Measurements from ENCODE around the gene CASP7.

CASP7 gene

GRCh38 chr10:113754768-113755167 is 75.1 kb downstream of the CASP7 start:
- no peaks in the 10 kb centered on the region for H3K9me3 ChIP-seq (ENCODE audit: insufficient read depth, low read length)
- H3K27me3 ChIP-seq (ENCODE audit: low read length), result no peaks in the 10 kb centered on the region
- H3K27ac ChIP-seq (ENCODE audit: low read depth, low read length), result no peak overlapping the region
- H3K79me2 ChIP-seq (ENCODE audit: insufficient read depth, low read length), result no peaks in the 10 kb centered on the region
- H3F3A ChIP-seq (ENCODE audit: insufficient read depth), result no peaks in the 10 kb centered on the region
- H3K4me3 ChIP-seq (ENCODE audit: insufficient read depth, low read length, poor library complexity, severe bottlenecking), result no peak overlapping the region
- no peak overlapping the region for H3K4me2 ChIP-seq (ENCODE audit: low read depth, low read length, poor library complexity, severe bottlenecking)
- H3K36me3 ChIP-seq (ENCODE audit: low read length), result no peaks in the 10 kb centered on the region
- no peak for TF ChIP-seq EZH2phosphoT487 (conservative IDR thresholded peaks at IDR 0.05; ENCODE audit: low read length)
- TF ChIP-seq, protein P1, sequence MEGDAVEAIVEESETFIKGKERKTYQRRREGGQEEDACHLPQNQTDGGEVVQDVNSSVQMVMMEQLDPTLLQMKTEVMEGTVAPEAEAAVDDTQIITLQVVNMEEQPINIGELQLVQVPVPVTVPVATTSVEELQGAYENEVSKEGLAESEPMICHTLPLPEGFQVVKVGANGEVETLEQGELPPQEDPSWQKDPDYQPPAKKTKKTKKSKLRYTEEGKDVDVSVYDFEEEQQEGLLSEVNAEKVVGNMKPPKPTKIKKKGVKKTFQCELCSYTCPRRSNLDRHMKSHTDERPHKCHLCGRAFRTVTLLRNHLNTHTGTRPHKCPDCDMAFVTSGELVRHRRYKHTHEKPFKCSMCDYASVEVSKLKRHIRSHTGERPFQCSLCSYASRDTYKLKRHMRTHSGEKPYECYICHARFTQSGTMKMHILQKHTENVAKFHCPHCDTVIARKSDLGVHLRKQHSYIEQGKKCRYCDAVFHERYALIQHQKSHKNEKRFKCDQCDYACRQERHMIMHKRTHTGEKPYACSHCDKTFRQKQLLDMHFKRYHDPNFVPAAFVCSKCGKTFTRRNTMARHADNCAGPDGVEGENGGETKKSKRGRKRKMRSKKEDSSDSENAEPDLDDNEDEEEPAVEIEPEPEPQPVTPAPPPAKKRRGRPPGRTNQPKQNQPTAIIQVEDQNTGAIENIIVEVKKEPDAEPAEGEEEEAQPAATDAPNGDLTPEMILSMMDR (IDR thresholded peaks at IDR 0.05; ENCODE audit: insufficient read depth, low read length, poor library complexity, severe bottlenecking), result no peak
- no peaks in the 10 kb centered on the region for H4K20me1 ChIP-seq (ENCODE audit: low read depth, low read length)
- H3K9ac ChIP-seq (ENCODE audit: low read length), result no peak overlapping the region
- H2AFZ ChIP-seq (ENCODE audit: low read depth, low read length, severe bottlenecking), result no peak overlapping the region
- H3K9me2 ChIP-seq (replicated peaks; ENCODE audit: insufficient read depth, low read length), result no peaks in the 10 kb centered on the region

DNA sequence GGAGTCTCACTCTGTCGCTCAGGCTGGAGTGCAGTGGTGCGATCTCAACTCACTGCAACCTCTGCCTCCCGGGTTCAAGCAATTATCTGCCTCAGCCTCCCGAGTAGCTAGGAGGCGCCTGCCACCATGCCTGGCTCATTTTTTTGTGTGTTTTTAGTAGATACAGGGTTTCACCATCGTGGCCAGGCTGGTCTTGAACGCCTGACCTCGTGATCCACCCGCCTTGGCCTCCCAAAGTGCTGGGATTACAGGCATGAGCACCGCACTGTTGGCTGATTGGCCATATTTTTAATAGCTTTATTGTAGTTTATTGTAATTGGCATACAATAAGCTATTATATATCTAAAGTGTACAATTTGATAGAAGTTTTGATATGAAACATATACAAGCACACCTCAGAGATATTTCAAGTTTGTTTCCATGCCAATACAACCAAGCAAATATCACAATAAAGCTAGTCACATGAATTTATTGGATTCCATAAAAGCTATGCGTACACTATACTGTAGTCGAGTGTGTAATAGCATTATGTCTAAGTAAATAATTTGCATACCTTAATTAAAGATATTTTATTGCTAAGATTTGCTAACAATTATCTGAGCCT is 77.3 kb downstream of the CASP7 start:
- Histone ChIP-seq H2AFZ (ENCODE audit: low read depth, low read length, severe bottlenecking) (no peak overlapping the region), H3K4me2 (ENCODE audit: low read depth, low read length, poor library complexity, severe bottlenecking) (no peak overlapping the region), H3K9me2 (replicated peaks; ENCODE audit: insufficient read depth, low read length) (no peaks in the 10 kb centered on the region), H3K79me2 (ENCODE audit: insufficient read depth, low read length) (no peaks in the 10 kb centered on the region), H3F3A (ENCODE audit: insufficient read depth) (no peaks in the 10 kb centered on the region), H3K36me3 (ENCODE audit: low read length) (no peaks in the 10 kb centered on the region), H3K27ac (ENCODE audit: low read depth, low read length) (no peak overlapping the region), H4K20me1 (ENCODE audit: low read depth, low read length) (no peaks in the 10 kb centered on the region), H3K9me3 (ENCODE audit: insufficient read depth, low read length) (no peaks in the 10 kb centered on the region), H3K27me3 (ENCODE audit: low read length) (no peaks in the 10 kb centered on the region), H3K9ac (ENCODE audit: low read length) (no peak overlapping the region), H3K4me3 (ENCODE audit: insufficient read depth, low read length, poor library complexity, severe bottlenecking) (no peak overlapping the region)
- TF ChIP-seq EZH2phosphoT487 (conservative IDR thresholded peaks at IDR 0.05; ENCODE audit: low read length), result no peak
- TF ChIP-seq, protein P1 (IDR thresholded peaks at IDR 0.05; ENCODE audit: insufficient read depth, low read length, poor library complexity, severe bottlenecking), result no peak

- Histone ChIP-seq H3K27ac (ENCODE audit: low read depth, low read length) (no peak overlapping the region), H3K9me2 (replicated peaks; ENCODE audit: insufficient read depth, low read length) (no peaks in the 10 kb centered on the region), H3K4me3 (ENCODE audit: insufficient read depth, low read length, poor library complexity, severe bottlenecking) (no peak overlapping the region), H4K20me1 (ENCODE audit: low read depth, low read length) (no peaks in the 10 kb centered on the region), H3K36me3 (ENCODE audit: low read length) (0 out of 2 replicates have a peak, but pooled peaks cover 4% of the 10 kb centered on the region), H3K9me3 (ENCODE audit: insufficient read depth, low read length) (no peaks in the 10 kb centered on the region), H3K79me2 (ENCODE audit: insufficient read depth, low read length) (no peaks in the 10 kb centered on the region), H3F3A (ENCODE audit: insufficient read depth) (no peaks in the 10 kb centered on the region), H3K4me2 (ENCODE audit: low read depth, low read length, poor library complexity, severe bottlenecking) (no peak overlapping the region), H3K27me3 (ENCODE audit: low read length) (no peaks in the 10 kb centered on the region), H2AFZ (ENCODE audit: low read depth, low read length, severe bottlenecking) (no peak overlapping the region), H3K9ac (ENCODE audit: low read length) (no peak overlapping the region)
- no peak for TF ChIP-seq EZH2phosphoT487 (conservative IDR thresholded peaks at IDR 0.05; ENCODE audit: low read length)
- TF ChIP-seq, protein P1 (IDR thresholded peaks at IDR 0.05; ENCODE audit: insufficient read depth, low read length, poor library complexity, severe bottlenecking), result no peak
Observed at GRCh38 chr10:113762083-113762482, 82.4 kb downstream of the CASP7 start.

Measured in SU-DHL-6 (cell line).